ENCODE data around the gene GDPD5.

Gene GDPD5

DNA sequence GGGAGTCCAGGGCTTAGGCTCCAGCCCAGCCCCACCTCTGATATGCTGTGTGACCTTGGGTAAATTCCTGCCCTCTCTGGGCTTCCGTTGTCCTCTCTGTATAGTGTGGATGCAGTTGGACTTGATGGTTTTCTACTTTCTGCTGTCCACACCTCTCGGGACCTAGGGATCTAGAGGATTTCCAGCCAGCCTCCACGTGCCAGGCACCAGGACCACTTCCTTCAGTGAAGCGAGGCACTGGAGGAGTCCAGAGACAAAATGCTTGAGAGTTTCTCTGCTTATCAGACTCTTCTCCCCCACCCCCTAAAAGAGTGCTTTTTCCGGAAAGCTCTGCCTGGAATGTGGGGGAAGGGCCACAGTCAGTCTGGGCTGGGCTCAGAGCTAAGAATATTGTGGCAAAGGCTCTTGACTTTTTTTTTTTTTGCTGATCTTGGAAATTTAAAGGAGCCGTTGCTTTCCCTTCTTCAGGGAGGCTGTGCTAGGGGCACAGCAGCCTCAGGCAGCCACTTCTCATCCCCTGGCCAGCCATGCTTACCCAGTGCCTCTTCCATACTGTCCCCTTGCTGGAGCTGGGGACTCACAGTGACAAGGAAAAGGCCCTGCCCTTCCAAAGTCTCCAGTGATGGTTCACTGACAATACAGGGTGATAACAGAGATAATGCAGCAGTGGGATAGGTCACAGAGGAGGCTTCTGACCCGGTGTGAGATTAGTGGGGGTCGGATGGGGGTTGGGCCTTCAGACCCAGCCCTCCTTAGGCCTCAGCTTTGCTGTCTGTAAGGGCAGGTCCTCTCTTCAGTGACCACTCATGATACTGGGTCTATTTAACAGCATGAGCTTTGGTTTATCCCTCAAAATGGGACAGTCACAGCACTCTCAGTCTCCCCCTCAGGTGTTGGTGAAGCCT, 33.5 kb upstream of the GDPD5 start:
- no peak overlapping the region for H3K27ac ChIP-seq
- DNase-seq (ENCODE audit: low read depth, low spot score), result no peak

DNA sequence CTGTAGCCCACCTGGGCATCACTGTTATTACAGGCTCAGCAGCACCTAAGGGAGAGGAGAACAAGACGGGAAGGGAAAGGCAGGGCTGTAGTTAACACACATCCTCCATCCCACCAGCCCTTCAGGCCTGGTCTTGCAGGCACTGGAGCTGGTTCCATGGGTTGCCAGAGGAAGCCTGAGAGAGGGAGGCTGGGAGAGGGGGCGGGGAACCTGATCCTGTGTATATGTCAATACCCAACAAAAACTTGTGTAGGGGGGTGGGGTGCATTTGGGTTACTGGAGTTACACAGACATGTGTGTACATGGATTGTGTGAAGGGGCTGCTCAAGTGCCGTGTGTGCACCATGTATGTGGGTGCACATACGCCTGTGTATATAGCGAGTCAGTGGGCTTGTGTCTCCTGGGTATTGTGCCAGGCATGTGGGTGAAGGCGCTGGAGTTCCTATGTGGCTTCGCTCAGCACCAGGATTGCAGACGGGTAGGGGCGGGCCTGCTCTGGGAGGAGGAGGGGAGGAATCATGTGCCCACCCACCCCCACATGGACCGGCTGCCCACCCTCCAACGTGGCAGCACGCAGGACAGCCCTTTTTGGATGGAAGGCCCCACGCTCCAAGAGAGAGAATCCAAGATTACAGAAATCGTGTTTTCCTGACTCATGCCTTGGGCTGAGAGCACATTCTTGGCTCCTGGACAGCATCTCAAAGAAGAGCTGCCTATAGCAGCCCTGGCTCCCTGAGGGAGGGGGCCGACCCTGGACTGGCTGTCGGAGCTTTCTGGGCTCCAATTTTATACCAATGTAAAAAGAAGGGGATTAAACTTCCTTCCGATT, 32.1 kb upstream of the GDPD5 start:
- peak overlapping the region; percentile 29 for H3K27ac ChIP-seq
- DNase-seq (ENCODE audit: low read depth, low spot score), result no peak

DNA sequence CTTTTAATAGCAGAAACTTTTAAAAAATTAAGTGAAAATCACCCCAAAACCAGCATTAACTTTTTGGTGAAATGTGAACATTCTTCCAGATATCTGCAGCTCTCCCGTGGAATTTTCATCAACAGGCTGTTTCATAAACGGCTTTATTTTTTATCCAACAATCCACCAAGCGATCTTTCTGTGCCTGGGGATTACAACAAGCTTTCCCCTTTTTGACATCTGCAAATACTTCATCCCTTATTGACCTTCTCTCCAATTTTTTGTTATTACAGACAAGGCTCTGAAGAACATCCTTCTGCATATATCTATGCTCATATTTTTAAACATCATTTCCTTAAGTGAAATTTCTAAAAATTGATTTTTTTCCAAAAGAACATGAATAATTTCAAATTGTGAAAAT, 30.5 kb upstream of the GDPD5 start:
- H3K27ac ChIP-seq, result no peak overlapping the region
- no peak for DNase-seq (ENCODE audit: low read depth, low spot score)

DNA sequence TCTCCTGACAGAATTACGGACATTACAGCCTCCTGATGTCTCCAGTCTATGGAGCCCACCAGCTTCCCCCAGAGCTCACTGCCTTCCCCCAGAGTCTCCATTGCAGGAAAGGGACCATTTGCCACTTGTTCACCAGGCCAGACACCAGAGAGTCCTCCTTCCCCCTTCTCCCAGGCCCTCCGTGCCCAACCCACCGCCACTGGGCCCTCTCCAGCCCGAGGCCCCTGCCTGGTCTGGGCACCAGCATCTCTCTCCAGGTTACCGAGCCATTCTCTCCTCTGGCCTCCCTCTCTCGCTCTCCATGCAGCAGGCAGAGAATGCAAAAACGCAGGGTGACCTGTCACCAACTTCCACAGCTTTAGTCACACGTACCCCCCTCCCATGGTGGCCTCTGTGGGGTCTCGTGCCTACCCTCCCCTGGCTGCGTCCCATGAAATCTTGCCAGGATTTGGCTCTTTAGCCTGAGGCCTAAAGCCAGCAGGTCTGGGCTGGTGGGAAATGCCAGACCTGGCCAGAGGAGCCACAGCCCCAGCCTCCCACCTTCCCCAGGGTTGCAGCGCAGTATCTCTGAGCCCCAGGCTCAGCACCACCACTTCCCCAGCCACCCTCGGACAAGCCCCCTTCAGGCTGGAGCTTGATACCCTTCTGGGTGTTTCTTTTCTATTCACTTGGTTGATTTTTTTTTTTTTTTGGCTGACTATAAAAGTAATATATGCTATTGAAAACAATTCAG, 29.5 kb upstream of the GDPD5 start:
- no peak for DNase-seq (ENCODE audit: low read depth, low spot score)
- H3K27ac ChIP-seq, result no peak overlapping the region

DNA sequence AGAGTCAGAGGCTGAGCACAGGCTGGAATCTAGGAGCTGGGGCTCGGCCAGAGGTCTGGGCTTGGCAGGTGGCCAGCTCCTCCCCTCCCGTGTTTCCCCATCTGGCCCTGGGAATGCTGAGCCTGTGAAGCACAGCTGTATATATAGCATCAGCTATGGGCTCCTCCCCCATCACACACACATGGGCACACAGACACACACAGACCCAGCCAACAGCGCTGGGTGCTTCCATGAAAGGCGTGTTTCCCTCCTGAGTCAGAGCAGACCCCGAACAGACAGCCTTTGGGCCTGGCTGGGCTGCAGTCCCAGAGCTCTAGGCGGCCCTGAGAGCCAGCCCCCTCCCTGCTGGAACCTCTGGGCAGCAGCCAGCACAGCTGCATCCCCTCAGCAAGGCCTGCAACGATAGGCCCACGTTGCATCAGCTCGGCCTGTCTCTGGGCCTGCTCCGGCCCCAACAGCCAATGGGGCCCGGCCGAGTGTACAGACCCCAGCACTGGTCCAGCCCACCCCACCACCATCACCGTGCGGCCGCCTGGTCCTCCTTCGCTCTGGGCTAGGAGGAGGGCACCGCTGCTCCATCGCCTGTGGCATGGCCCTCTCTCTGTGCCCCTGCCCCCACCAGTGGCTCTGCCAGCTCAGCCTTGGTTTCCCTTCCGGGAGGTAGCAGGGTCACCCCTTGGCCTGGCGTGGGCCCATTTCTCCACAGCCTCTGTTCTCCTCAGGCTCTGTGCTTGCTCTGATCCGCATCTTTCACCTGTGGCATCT, 28.7 kb upstream of the GDPD5 start:
- no peak overlapping the region for H3K27ac ChIP-seq
- DNase-seq (ENCODE audit: low read depth, low spot score), result no peak

DNA sequence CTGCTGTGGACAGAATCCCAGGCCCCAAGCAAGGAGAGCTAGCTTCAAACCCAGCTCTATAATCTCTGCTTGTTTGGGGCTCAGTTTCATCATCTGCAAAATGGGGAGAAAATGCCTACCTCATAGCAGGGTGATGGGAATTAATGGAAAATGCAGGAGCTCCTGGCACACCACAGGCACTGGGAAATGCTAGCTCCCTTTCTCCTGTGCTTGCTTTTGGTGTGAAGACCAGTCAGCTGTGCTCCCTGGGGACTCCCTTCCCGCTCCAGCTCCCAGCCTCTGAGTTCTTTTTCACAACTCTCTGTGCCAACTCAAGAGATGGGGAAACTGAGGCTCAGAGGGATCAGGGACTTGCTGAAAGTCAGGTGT, 28.1 kb upstream of the GDPD5 start:
- no peak for DNase-seq (ENCODE audit: low read depth, low spot score)
- no peak overlapping the region for H3K27ac ChIP-seq

DNA sequence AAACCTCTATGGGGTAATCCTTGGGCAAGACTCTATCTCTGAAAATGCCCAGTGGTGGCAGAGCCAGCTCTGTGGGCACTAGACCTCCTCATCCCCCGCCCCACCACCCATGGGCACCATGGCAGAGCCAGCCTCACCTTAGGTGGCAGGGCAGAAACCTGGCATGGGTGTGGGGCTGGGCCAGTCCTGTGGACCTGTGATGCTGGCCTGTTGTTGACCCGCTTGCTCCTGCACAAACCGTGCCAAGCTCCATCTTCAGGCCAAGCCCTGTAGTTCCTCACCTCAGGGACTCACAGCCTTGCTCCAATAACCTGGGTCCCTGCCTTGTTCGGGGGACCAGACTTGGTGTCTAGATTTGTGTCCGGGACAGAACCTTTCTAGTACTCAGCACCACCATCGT, 27.4 kb upstream of the GDPD5 start:
- no peak for DNase-seq (ENCODE audit: low read depth, low spot score)

DNA sequence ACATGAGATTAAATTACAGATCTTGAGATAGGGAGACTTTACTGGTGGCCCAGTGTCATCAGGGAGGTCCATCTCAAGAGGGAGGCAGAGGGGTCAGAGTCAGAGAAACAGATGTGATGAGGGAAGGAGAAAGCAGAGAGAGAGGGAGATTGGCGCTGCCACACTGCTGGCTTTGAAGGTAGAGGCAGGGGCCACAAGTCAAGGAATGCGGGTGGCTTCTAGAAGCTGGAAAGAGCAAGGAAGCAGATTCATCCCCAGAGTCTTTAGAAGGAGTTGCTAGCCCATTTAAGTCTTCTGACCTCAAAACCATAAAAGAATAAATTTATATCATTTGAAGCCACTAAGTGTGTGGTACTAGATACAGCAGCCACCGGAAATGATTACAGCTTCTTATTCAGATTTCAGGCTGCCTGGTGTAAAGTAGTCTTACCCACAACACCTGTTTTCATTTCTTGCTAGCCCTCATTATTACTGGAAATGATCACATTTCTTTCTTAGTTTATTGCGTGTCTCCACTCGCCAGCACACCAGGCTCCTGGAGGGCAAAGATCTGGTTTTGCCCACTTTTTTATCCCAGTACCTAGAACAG, 23.7 kb upstream of the GDPD5 start:
- H3K27ac ChIP-seq, result no peak overlapping the region
- DNase-seq (ENCODE audit: low read depth, low spot score), result no peak

More for the DNA sequence above, 27.4 kb upstream of the GDPD5 start:
- H3K27ac ChIP-seq, result no peak overlapping the region

DNA sequence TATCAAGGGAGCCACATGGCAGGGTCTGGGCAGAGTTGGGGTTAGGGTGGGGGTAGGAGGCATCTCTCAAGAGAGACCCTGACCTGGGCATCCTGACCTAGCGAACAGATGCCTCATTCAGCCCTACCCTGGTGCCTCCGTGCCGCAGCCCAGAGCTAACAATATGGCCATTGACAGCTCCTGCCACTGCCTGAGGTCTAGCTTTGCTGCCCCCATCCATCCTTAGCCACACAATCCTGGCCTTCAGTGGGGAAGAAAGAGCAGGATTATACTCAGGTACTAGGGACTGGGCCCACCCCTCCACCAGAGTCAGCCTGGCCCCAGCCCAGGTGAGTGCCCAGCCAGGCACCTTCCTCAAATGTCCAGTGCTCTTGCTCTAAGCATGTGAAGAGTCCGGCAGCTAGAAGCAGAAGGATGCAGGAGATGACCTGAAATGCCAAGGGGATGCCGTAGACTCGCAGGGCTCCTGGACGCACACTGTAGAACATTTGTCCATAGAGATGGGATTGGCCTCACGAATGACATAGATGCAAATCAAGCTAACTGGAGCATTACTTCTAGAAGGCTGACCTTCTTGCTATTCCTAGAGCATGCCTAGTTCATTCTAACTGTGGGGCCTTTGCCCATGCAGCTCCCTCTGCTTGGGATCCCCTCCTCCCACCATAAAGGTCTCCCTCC, 23.0 kb upstream of the GDPD5 start:
- no peak overlapping the region for H3K27ac ChIP-seq
- no peak for DNase-seq (ENCODE audit: low read depth, low spot score)

DNA sequence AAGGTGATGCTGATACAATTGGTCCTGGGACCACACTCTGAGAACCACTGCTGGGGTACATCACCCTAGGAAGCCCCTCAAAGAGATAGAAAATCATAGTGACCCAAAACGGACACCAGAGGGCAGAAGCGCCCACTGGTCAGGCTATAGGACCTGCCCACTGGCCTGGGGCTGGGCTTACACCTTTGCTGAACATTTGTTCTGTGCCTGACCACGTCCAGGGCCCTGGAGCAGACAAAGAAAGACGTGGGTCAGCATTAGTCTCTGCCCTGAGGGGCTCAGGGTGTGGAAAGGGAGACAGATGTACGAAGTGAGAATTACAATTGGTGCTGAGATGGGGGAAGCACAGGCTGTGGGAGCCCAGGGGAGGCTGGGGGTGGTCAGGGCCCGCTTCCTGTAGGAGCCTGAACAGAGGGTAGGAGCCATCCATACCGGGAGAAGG, 21.9 kb upstream of the GDPD5 start:
- DNase-seq (ENCODE audit: low read depth, low spot score), result no peak
- H3K27ac ChIP-seq, result no peak overlapping the region

DNA sequence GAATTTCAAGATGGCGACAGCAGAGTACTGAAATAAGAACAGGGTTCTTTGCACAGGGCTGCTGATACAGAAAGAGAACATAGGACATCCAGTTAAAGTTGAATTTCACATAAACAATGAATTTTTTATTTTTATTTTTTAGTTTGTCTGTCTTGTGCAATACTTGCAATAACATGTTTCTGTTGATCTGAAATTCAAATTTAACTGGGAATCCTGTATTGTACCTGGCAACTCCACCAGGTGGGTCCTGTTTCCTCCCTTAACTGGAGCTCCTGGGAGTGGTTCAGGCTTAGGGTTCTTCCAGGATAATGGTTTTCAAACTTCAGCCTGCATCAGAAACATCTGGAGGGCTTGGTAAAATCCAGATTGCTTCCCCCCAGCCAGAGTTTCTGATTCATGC, 21.4 kb upstream of the GDPD5 start:
- no peak for DNase-seq (ENCODE audit: low read depth, low spot score)
- no peak overlapping the region for H3K27ac ChIP-seq

DNA sequence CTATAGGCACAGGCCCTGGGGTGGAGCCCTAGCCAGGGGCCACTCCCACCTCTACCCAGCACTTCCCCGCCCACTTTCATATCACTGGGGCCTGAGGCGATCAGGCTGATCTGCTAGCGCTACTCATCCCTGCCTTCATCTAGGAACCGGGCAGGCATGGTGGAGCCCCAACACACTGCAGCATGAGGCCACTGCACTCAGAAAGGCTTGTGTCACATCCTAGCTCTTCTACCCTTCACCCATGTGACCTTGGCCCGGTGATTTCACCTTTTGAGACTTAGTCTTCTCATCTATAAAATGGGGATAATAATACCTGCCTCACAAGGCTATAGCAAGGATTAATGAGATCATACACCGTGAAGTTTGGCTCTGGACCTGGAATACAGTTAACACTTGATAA, 18.1 kb upstream of the GDPD5 start:
- no peak overlapping the region for H3K27ac ChIP-seq
- no peak for DNase-seq (ENCODE audit: low read depth, low spot score)

DNA sequence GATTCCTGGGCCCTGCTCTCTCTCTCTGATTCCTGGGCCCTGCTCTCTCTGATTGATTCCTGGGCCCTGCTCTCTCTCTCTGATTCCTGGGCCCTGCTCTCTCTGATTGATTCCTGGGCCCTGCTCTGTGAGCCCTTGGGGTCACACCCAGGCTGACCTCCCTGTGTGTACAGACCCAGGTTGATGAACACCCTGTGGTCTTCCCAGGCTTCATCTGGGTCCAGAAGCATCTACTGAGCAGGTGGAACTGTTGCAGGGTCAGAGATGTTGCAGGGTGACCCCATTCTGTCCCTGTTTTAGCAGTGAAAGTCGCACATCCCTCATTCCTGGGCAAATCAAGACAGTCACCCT, 16.3 kb upstream of the GDPD5 start:
- DNase-seq (ENCODE audit: low read depth, low spot score), result no peak
- H3K27ac ChIP-seq, result no peak overlapping the region

DNA sequence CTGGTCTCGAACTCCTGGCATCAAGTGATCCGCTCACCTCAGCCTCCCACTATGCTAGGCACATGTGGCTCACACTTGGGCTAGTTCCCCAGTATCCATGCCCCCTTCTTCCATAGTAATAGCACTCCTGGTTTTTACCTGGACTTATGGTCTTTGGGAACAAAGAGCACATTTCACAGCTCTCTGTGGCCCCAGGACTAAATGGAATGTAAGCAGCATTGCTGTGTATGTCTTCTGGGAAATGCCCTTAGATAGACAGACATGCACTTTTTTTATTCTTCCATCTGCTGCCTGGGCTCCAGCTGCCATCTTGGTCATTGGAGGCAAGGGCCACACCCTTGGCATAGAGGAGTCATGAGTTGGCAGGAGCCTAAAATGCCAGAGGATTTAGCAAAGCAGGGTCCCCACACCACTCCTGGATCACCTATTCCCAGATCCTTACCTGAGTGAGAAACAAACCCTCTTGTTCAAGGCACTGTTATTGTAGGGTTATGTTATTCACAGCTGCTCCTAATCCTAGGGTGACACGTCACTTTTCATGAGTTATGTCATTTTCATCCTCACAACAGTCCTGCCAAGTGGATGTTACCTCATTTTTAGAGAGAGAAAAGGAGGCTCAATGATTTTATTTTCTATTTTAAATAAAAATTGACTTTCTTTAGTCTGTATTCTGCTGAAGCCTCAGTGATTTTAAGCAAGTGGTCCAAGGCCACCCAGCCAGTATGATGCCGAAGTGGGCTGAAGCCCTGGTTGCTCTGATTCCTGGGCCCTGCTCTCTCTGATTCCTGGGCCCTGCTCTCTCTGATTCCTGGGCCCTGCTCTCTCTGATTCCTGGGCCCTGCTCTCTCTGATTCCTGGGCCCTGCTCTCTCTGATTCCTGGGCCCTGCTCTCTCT, 15.7 kb upstream of the GDPD5 start:
- H3K27ac ChIP-seq, result no peak overlapping the region
- DNase-seq (ENCODE audit: low read depth, low spot score), result no peak

DNA sequence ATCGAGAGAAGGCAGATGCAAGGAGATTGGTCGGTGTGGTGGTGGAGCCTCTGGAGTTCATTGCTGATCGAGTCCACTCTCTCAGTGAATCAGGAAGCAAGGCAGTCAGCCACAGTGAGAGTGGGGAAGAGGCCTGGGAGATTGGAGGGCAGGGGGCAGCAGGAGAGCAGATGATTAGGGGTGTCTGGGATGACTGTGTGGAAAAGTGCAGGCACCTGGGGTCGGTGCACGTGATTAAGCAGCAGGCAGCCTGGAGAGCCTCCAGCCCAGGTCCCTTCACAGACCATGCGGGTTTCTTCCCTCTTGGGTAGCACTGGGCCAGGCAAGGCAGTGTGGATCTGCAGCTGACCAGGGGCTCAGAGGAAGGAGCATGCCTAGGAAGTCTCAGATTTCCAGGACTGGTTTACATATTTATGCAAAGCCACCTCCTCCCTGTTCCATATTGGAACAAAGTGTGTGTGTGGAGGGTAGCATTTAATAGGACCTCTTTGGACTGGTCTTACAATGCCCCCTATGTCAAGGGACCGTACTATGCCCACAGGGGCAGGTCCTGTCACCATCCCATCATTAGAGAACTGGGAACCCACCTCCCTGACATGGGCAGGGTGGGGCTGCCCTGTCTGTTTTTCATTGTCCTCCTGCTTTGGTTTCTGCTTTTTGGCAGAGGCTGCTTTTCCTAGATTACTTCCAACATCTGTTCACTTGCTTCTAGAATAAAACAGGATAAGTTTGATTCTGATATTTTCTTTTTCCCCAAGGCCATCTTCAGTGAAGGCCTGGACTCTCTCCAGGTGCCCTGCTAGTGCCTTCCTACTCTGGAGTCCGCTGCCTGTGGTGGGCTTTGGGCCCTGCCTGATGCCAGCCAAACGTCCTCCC, 14.0 kb upstream of the GDPD5 start:
- no peak overlapping the region for H3K27ac ChIP-seq
- DNase-seq (ENCODE audit: low read depth, low spot score), result no peak

DNA sequence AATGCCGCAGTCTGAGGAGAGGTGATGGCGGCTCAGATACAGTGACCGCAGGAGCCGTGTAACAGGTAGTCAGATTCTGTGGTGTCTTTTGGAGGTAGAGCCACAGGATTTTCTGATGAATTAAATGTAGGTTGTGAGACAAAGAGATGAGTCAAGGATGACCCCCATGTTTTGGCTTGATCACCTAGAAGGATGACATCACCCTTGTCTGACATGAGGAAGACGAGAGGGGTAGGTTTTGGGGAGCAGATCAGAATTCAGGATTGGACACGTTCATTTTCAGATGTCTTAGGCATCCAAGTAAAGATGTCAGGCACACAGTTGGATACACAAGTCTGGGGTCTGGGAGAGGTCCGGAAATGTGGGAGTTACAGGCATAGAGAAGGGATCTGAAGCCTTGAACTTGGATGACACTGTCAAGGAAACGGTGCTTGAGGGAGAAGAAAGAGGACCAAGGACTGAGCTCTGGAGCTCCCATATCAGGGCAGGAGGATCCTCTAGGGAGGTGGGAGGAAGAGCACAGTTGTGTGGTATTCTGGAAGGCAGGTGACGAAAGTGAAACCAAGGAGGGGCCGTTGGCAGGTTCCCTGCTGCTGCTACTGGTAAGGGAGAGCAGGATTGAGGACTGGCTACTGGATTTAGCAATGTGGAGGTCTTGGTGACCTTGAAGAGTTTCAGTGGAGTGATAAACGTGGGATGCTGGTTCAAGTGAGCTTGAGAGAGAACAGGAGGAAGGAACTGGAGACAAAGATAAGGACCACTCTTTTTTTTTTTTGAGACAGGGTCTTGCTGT, 12.6 kb upstream of the GDPD5 start:
- no peak overlapping the region for H3K27ac ChIP-seq
- no peak for DNase-seq (ENCODE audit: low read depth, low spot score)

DNA sequence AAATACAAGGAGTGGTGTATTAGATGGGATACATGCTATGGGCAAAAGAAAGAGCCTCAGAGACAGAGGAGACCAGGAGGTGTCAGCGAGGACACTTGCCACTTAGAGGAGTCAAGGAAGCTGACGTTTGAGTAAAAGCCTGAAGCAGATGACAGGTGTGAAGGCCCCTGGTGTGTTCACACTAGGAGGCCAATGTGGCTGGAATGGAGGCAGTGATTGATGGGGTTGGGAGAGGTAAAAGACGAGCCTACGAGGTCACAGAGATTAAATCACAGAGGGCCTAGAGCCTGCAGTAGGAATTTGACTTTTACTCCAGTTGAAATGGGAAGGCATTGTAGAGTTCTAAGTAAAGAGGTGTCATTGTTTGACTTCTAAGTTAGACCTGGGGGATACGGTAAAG, 12.0 kb upstream of the GDPD5 start:
- H3K27ac ChIP-seq, result no peak overlapping the region
- no peak for DNase-seq (ENCODE audit: low read depth, low spot score)

Data from epithelial cell of prostate (primary cell).